OCI-LY1 (cell line): ENCODE measurements around the gene LETMD1.

Experiments
- CTCF ChIP-seq: fragments of 200-600 bp; sonication (generic), shearing (Covaris generic); IDR thresholded peaks from 2 replicates; pipeline ENCODE4 v1.5.1; 2017; ENCODE audit warnings: mild to moderate bottlenecking, antibody characterized with exemption, low read length, moderate library complexity, mixed read lengths
- EZH2 ChIP-seq: fragments of 200-600 bp; sonication (generic), shearing (Covaris generic); IDR thresholded peaks from 2 replicates; pipeline ENCODE4 v1.8.0; 2017; ENCODE audit warnings: borderline replicate concordance, mixed run types, mild to moderate bottlenecking, antibody characterized with exemption, low read length, moderate library complexity, mixed read lengths

DNA sequence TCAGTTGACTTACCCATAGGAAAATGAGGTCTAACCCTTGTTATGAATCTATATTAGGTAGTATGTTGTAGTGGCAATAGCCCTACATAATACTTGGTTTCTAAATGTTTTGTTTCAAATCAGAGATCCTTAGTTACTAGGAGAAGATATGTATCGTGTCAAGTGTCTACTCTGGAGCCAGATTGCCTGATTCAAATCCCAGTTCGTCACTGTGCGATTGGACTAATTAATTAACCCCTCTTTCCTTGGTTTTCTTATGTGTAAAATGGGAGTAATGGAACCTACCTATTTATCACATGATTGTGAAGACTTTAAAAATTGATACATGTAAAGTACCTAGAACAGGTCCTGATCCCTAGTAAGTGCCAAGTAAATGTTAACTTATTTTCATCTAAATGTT lies 1.4 kb downstream of the LETMD1 start:
- TF ChIP-seq CTCF (no peak), EZH2 (no peak)
